Hepatocyte (in vitro differentiated cells): ENCODE data around the gene OBP2B. TPM values are rescaled to one million over a fixed set of nuclear protein-coding genes. Genes with fewer than 3 reads are reported as not detected.

Experiments used
- DNase-seq: peaks from one replicate; pipeline ENCODE4 v3.0.0-alpha.2; 2016; ENCODE audit warnings: low spot score
- H2AFZ ChIP-seq: fragments of 200-600 bp; sonication (generic); 2 replicates; pipeline ENCODE4 v1.6.0; 2016; ENCODE audit warnings: antibody characterized with exemption, mild to moderate bottlenecking
- H3K27ac ChIP-seq: fragments of 200-600 bp; sonication (generic); 2 replicates; pipeline ENCODE4 v1.5.1; 2016; ENCODE audit warnings: mild to moderate bottlenecking
- H3K27me3 ChIP-seq: fragments of 200-600 bp; sonication (generic); 2 replicates; pipeline ENCODE4 v1.6.1; 2016
- H3K36me3 ChIP-seq: fragments of 200-600 bp; sonication (generic); replicated peaks from 2 replicates; pipeline ENCODE4 v1.5.1; 2016; ENCODE audit warnings: low read depth; ENCODE audit not compliant: insufficient read depth
- H3K4me1 ChIP-seq: fragments of 200-600 bp; sonication (generic); 2 replicates; pipeline ENCODE4 v1.5.1; 2016; ENCODE audit warnings: mild to moderate bottlenecking, moderate library complexity; ENCODE audit not compliant: insufficient read depth
- H3K4me2 ChIP-seq: fragments of 200-600 bp; sonication (generic); 2 replicates; pipeline ENCODE4 v1.6.0; 2016
- H3K4me3 ChIP-seq: fragments of 200-600 bp; sonication (generic); 2 replicates; pipeline ENCODE4 v1.5.1; 2016; ENCODE audit warnings: mild to moderate bottlenecking
- H3K79me2 ChIP-seq: fragments of 200-600 bp; sonication (generic); 2 replicates; pipeline ENCODE4 v1.6.0; 2017; ENCODE audit warnings: mild to moderate bottlenecking
- H3K9me2 ChIP-seq: fragments of 200-600 bp; sonication (generic); replicated peaks from 2 replicates; pipeline ENCODE4 v1.6.0; 2017; ENCODE audit warnings: mild to moderate bottlenecking; ENCODE audit not compliant: insufficient read depth
- H3K9me3 ChIP-seq: fragments of 200-600 bp; sonication (generic); 2 replicates; pipeline ENCODE4 v1.5.1; 2016; ENCODE audit warnings: low read depth, mild to moderate bottlenecking
- H4K20me1 ChIP-seq: fragments of 200-600 bp; sonication (generic); 2 replicates; pipeline ENCODE4 v1.6.0; 2016; ENCODE audit warnings: mild to moderate bottlenecking; ENCODE audit not compliant: insufficient read depth, poor library complexity, severe bottlenecking
- EZH2 ChIP-seq: fragments of 200-600 bp; sonication (generic); IDR thresholded peaks from 2 replicates; pipeline ENCODE4 v1.6.1; 2016; ENCODE audit warnings: antibody characterized with exemption, mild to moderate bottlenecking, borderline replicate concordance
- EZH2phosphoT487 ChIP-seq: fragments of 200-600 bp; sonication (generic); IDR thresholded peaks from one replicate; pipeline ENCODE4 v1.6.1; 2018; ENCODE audit warnings: antibody characterized with exemption, mild to moderate bottlenecking, low read depth, moderate library complexity; ENCODE audit not compliant: unreplicated experiment, severe bottlenecking
- WGBS: methylation state at CpG from one replicate; pipeline ENCODE4 v1.1.6; 2016; ENCODE audit warnings: low lambda C conversion rate; ENCODE audit errors: missing lambda C conversion rate; 5-methylcytosine and 5-hydroxymethylcytosine counted together
- polyA plus RNA-seq: library from polyadenylated mRNA; unstranded; fragments of >200 nt; fragmentation: Nextera tagmentation; extraction: Ambion mirVana; gene quantifications from 2 replicates; pipeline ENCODE4 v1.2.1, GENCODE V29; 2016
- total RNA-seq: library from RNA; depleted of rRNA; stranded (reverse); fragments of >200 nt; gene quantifications from 2 replicates; pipeline ENCODE4 v1.2.3, GENCODE V29; 2014
- TF ChIP-seq, protein P1 (sequence below): fragments of 200-600 bp; sonication (generic); IDR thresholded peaks from 2 replicates; pipeline ENCODE4 v1.5.1; 2016; ENCODE audit warnings: antibody characterized with exemption, mild to moderate bottlenecking; ENCODE audit not compliant: poor library complexity

The OBP2B gene
- total and polyA plus RNA-seq, 2 experiments from 2014 or later, result not detected

DNA sequence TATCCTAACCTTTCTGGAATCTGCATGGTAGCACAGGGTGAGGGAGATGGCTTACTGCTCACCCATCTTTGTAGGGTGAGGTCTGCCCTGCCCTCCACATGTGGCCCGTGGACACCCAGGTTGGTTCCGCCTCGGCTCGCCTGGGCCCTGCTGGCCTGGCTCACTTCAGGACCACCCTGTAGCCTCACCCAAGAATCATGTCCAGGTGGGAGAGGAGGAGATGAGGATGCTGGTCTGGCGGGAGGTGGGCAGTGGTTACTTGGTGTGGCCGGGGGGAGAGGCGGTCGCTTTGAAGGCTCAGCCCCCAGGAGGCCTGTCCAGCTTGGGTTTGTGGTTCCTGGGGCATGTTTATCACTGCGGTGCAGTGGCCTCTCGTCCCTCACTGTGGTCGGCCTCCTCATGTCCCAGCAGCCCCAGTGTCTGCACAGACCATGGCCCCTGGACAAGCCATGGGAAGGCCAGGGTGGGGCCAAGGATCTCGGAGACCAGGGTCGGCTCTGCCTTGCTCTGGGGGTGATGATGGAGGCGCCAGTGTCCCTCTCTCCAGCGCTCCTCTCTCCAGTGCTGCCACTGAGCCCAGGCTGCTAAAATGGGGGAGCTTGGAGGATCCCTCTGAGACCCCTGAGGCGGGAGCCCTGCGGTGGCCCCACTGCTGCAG is 4.6 kb downstream of the OBP2B start:
- no peaks in the 10 kb centered on the region for H3K27me3 ChIP-seq
- H3K9me3 ChIP-seq, result no peaks in the 10 kb centered on the region
- H3K27ac ChIP-seq, result no peak overlapping the region
- H4K20me1 ChIP-seq, result no peaks in the 10 kb centered on the region
- DNase-seq, result no peak
- WGBS, result 91% methylated on average over 16 of the region's 17 CpGs
- H3K4me3 ChIP-seq, result no peak overlapping the region
- H3K79me2 ChIP-seq, result no peaks in the 10 kb centered on the region
- no peaks in the 10 kb centered on the region for H3K9me2 ChIP-seq
- no peak overlapping the region for H3K4me2 ChIP-seq
- H3K4me1 ChIP-seq, result no peaks in the 10 kb centered on the region
- H3K36me3 ChIP-seq, result no peaks in the 10 kb centered on the region
- no peak for TF ChIP-seq EZH2phosphoT487
- TF ChIP-seq, protein P1, sequence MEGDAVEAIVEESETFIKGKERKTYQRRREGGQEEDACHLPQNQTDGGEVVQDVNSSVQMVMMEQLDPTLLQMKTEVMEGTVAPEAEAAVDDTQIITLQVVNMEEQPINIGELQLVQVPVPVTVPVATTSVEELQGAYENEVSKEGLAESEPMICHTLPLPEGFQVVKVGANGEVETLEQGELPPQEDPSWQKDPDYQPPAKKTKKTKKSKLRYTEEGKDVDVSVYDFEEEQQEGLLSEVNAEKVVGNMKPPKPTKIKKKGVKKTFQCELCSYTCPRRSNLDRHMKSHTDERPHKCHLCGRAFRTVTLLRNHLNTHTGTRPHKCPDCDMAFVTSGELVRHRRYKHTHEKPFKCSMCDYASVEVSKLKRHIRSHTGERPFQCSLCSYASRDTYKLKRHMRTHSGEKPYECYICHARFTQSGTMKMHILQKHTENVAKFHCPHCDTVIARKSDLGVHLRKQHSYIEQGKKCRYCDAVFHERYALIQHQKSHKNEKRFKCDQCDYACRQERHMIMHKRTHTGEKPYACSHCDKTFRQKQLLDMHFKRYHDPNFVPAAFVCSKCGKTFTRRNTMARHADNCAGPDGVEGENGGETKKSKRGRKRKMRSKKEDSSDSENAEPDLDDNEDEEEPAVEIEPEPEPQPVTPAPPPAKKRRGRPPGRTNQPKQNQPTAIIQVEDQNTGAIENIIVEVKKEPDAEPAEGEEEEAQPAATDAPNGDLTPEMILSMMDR, result no peak
- TF ChIP-seq EZH2, result no peak
- H2AFZ ChIP-seq, result no peak overlapping the region

DNA sequence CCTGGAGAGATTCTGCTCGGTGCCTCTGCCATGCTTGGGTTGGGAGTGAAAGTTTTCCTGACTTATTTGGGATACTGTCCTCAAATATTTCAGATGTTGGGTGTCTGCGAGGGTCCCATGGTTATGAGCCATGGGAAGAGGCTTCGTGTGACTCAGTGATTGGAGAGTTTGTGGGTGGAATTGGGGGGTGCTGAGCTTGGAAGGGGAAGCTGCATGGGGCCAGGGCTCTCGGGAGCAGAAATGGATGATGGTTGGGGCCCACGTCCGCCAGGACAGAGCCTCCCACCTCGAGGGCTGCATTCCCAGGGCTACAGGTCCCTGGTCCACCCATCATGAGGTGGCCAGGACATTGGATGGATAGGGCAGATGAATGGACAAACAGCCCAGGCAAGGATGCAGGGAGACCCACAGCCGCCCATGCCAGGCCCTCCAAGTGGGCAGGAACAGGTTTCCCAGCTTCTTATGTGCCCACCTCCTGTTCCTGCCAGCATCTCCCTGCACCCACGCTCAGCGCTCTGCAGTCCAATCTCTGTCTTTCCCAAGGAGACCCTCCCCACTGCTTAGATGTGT is 5.5 kb downstream of the OBP2B start:
- no peaks in the 10 kb centered on the region for H3K9me2 ChIP-seq
- no peak for DNase-seq
- H3K9me3 ChIP-seq, result no peaks in the 10 kb centered on the region

DNA sequence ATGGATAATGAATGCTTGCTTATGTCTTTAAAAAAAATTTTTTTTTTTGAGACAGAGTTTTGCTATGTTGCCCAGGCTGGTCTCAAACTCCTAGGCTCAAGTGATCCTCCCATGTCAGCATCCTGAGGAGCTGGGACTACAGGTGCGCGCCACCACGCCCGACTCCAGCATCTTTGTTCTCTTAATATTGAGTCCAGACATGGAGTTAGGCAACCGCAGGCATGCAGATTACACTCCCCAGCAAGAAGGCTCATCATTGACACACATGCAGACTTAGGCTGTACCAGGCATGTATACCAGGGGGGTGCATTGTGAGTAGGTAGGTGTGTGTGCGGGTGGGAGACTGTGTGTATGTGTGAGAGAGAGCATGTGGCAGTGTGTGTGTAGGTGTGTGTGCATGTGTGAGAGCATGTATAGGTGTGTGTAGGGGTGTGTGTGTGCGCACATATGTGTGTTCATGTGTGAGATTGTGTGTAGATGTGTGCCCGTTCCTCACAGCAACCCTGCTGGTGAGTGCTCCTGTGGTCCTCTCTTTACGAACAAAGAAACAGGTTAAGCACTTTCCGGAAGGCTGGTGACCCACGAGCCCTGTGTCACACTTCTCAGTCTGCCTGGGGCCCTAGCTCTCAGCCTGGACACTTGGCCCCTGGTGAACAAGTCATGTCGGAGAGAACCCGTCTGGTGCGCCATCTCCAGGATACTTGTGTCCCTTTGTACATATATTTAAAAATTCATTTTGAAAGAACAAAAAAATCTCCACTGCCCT is 6.2 kb downstream of the OBP2B start:
- no peak overlapping the region for H3K4me3 ChIP-seq
- no peak for TF ChIP-seq EZH2phosphoT487
- TF ChIP-seq, protein P1, result no peak
- no peak for TF ChIP-seq EZH2
- H3K27me3 ChIP-seq, result no peaks in the 10 kb centered on the region
- no peaks in the 10 kb centered on the region for H3K9me2 ChIP-seq
- H4K20me1 ChIP-seq, result no peaks in the 10 kb centered on the region
- H3K27ac ChIP-seq, result no peak overlapping the region
- no peaks in the 10 kb centered on the region for H3K36me3 ChIP-seq
- no peaks in the 10 kb centered on the region for H3K79me2 ChIP-seq
- WGBS, result 92% methylated on average over 14 of the region's 14 CpGs
- no peaks in the 10 kb centered on the region for H3K4me1 ChIP-seq
- H2AFZ ChIP-seq, result no peak overlapping the region
- no peak overlapping the region for H3K4me2 ChIP-seq
- no peaks in the 10 kb centered on the region for H3K9me3 ChIP-seq
- no peak for DNase-seq

More for the DNA sequence above, 5.5 kb downstream of the OBP2B start:
- no peaks in the 10 kb centered on the region for H3K4me1 ChIP-seq
- H3K4me3 ChIP-seq, result no peak overlapping the region
- WGBS, result 85% methylated on average over 10 of the region's 10 CpGs
- H4K20me1 ChIP-seq, result no peaks in the 10 kb centered on the region
- H3K79me2 ChIP-seq, result no peaks in the 10 kb centered on the region
- no peak overlapping the region for H2AFZ ChIP-seq
- H3K36me3 ChIP-seq, result no peaks in the 10 kb centered on the region
- H3K27me3 ChIP-seq, result no peaks in the 10 kb centered on the region
- TF ChIP-seq EZH2 (no peak), EZH2phosphoT487 (no peak)
- TF ChIP-seq, protein P1, result no peak
- H3K4me2 ChIP-seq, result no peak overlapping the region
- no peak overlapping the region for H3K27ac ChIP-seq
